Measurements from ENCODE around the gene CRB3. TPM values are rescaled to one million over a fixed set of nuclear protein-coding genes. Genes with fewer than 3 reads are reported as not detected.

Gene CRB3
- total and polyA plus RNA-seq, 4 donors = 0.38 to 13.9 TPM; not detected in 2

DNA sequence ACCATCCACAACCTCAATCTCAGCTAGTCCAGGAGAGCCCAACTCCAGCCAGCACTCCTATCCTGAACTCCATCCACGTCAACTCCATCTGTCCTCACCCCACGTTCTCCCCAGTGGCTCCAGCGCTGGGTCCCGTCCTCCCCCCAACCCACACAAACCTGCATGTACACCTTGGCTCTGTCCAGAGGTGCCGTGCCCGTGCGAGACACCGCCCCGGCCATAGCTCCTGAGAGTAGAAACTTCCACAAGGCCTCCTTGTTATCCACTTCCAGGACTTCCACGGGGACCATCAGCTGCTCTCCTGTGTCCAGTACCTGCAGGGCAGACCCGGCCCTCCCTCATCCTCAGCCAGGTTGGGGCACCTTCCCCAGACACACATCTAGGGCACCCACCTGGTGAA, 32.2 kb upstream of the CRB3 start:
- intact Hi-C loops (cut with DNase I) = no loop called here
- no peaks in the 10 kb centered on the region for H3K36me3 ChIP-seq (ENCODE audit: control insufficient read depth in 1 of 2, insufficient read depth in 2 of 2, low read length in 1 of 2)
- DNase-seq = no peak
- H3K4me1 ChIP-seq (ENCODE audit: control insufficient read depth in 1 of 2, insufficient read depth in 2 of 2, low read length in 2 of 2) = no peaks in the 10 kb centered on the region
- H3K27me3 ChIP-seq (ENCODE audit: control insufficient read depth in 1 of 2, insufficient read depth in 2 of 2, low read length in 1 of 2) = no peaks in the 10 kb centered on the region
- H3K4me3 ChIP-seq (ENCODE audit: low read length in 2 of 2) = no peak overlapping the region
- no peak overlapping the region for H3K27ac ChIP-seq (ENCODE audit: low read depth in 1 of 2, low read length in 2 of 2)
- no peaks in the 10 kb centered on the region for H3K9me3 ChIP-seq (ENCODE audit: control insufficient read depth, low read length)
- WGBS, 2 donors = 88 to 92% methylated on average over 11 of the region's 11 CpGs
- ATAC-seq (ENCODE audit: low FRiP score) = no peak

DNA sequence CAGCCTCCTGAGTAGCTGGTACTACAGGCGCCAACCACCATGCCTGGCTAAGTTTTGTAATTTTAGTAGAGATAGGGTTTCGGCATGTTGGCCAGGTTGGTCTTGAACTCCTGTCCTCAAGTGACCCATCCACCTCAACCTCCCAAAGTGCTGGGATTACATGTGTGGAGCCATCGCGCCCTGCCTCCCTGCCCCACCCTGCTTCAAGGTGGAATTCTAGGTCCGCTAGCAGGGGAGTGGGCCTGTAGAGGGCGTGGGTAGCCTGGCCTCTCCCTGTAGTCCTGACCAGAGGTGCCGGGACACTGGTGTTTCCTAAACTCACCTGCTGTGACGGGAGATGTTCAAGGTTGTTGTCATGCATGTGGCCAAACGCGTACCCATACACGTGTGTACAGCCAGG, 30.9 kb upstream of the CRB3 start:
- Histone ChIP-seq H3K27me3 (ENCODE audit: control insufficient read depth in 1 of 2, insufficient read depth in 2 of 2, low read length in 1 of 2) (no peaks in the 10 kb centered on the region), H3K27ac (ENCODE audit: low read depth in 1 of 2, low read length in 2 of 2) (no peak overlapping the region), H3K4me3 (ENCODE audit: low read length in 2 of 2) (no peak overlapping the region), H3K9me3 (ENCODE audit: control insufficient read depth, low read length) (no peaks in the 10 kb centered on the region), H3K36me3 (ENCODE audit: control insufficient read depth in 1 of 2, insufficient read depth in 2 of 2, low read length in 1 of 2) (no peaks in the 10 kb centered on the region), H3K4me1 (ENCODE audit: control insufficient read depth in 1 of 2, insufficient read depth in 2 of 2, low read length in 2 of 2) (no peaks in the 10 kb centered on the region)
- no peak for DNase-seq
- intact Hi-C loops (cut with DNase I) = no loop called here
- no peak for ATAC-seq (ENCODE audit: low FRiP score)
- 86 to 89% methylated on average over 11 of the region's 11 CpGs for WGBS, 2 donors

DNA sequence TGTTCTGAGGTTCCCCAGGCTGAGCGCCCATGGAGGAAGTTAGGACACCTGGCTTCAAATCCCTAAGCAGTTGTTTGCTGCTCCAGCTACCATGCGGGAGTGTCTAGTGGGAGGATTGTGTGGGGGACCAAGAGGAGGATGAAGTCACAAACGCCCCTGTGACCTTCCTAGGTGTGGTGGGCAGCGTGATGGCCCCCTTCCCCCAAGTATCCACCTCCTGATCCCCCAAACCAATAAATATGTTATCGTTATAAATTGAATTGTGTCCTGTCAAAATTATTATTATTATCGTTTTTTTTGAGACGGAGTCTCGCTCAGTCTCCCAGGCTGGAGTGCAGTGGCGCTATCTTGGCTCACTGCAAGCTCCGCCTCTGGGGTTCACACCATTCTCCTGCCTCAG, 30.4 kb upstream of the CRB3 start, which contains the start of gene SLC25A41:
SLC25A41 (minus strand) TSS at position 101 of the 400 bp plus-strand sequence; CDS start at position 31, 70 bp downstream.
- Histone ChIP-seq H3K27ac (ENCODE audit: low read depth in 1 of 2, low read length in 2 of 2) (no peak within 1 kb of the TSS), H3K9me3 (ENCODE audit: control insufficient read depth, low read length) (no peaks in the 10 kb centered on the region), H3K4me3 (ENCODE audit: low read length in 2 of 2) (no peak within 1 kb of the TSS), H3K4me1 (ENCODE audit: control insufficient read depth in 1 of 2, insufficient read depth in 2 of 2, low read length in 2 of 2) (no peaks in the 10 kb centered on the region), H3K27me3 (ENCODE audit: control insufficient read depth in 1 of 2, insufficient read depth in 2 of 2, low read length in 1 of 2) (no peaks in the 10 kb centered on the region), H3K36me3 (ENCODE audit: control insufficient read depth in 1 of 2, insufficient read depth in 2 of 2, low read length in 1 of 2) (no peaks in the 10 kb centered on the region)
- WGBS, 2 donors = 95% methylated on average over 10 of the region's 10 CpGs
- no peak for ATAC-seq (ENCODE audit: low FRiP score)
- intact Hi-C loops (cut with DNase I) = no loop called here
- no peak for DNase-seq

DNA sequence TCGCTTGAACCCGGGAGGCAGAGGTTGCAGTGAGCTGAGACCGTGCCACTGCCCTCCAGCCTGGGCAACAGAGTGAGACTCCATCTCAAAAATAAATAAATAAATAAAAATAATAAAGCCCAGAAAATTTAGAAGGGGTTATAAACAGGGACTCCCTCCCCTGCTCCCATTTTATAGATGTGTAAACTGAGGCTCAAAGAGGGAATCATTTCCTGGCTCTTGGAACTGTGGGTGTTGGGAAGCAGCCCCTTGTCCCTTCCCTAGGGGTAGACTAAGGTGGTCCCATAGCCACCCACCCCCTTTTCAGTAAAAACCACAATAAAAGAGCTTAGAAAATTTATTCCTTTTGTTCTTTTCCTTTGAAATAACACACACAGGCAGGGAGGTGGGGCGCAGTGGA, 24.3 kb upstream of the CRB3 start:
- H3K27ac ChIP-seq (ENCODE audit: low read depth in 1 of 2, low read length in 2 of 2) = no peak overlapping the region
- H3K4me3 ChIP-seq (ENCODE audit: low read length in 2 of 2) = no peak overlapping the region
- no peaks in the 10 kb centered on the region for H3K27me3 ChIP-seq (ENCODE audit: control insufficient read depth in 1 of 2, insufficient read depth in 2 of 2, low read length in 1 of 2)
- intact Hi-C loops (cut with DNase I) = no loop called here
- H3K4me1 ChIP-seq (ENCODE audit: control insufficient read depth in 1 of 2, insufficient read depth in 2 of 2, low read length in 2 of 2) = no peaks in the 10 kb centered on the region
- ATAC-seq (ENCODE audit: low FRiP score) (no peak), DNase-seq (no peak)
- no peaks in the 10 kb centered on the region for H3K9me3 ChIP-seq (ENCODE audit: control insufficient read depth, low read length)
- peaks cover 0 to 2% of the 10 kb centered on the region in 2 donors for H3K36me3 ChIP-seq (ENCODE audit: control insufficient read depth in 1 of 2, insufficient read depth in 2 of 2, low read length in 1 of 2)
- 83 to 85% methylated on average over 4 of the region's 4 CpGs for WGBS, 2 donors

DNA sequence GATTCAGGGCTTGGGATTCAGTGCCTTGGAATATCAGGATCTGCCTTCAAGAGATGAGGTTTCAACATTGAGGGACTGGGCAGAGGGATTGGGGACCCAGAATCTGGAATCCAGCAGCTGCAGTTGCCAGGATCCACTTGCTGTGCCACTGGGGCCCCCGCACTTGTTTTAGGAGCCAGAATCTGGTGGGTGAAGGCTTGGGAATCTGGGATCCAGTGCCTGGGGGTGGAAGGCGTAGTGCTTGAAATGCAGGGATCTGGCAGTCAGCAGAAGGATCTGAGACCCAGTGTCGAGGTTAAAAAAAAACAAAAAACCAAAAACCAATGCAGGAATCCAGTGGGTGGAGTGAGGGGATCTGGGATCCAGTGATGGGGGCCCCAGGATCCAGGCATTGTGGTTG, 23.2 kb upstream of the CRB3 start:
- no peak overlapping the region for H3K27ac ChIP-seq (ENCODE audit: low read depth in 1 of 2, low read length in 2 of 2)
- no peaks in the 10 kb centered on the region for H3K4me1 ChIP-seq (ENCODE audit: control insufficient read depth in 1 of 2, insufficient read depth in 2 of 2, low read length in 2 of 2)
- DNase-seq (no peak), ATAC-seq (ENCODE audit: low FRiP score) (no peak)
- WGBS, 2 donors = 85 to 96% methylated on average over 3 of the region's 3 CpGs
- H3K36me3 ChIP-seq (ENCODE audit: control insufficient read depth in 1 of 2, insufficient read depth in 2 of 2, low read length in 1 of 2) = peaks cover 0 to 2% of the 10 kb centered on the region in 2 donors
- no peak overlapping the region for H3K4me3 ChIP-seq (ENCODE audit: low read length in 2 of 2)
- no peaks in the 10 kb centered on the region for H3K9me3 ChIP-seq (ENCODE audit: control insufficient read depth, low read length)
- H3K27me3 ChIP-seq (ENCODE audit: control insufficient read depth in 1 of 2, insufficient read depth in 2 of 2, low read length in 1 of 2) = no peaks in the 10 kb centered on the region
- intact Hi-C loops (cut with DNase I) = no loop called here

- H3K36me3 ChIP-seq (ENCODE audit: control insufficient read depth in 1 of 2, insufficient read depth in 2 of 2, low read length in 1 of 2) = peaks cover 0 to 2% of the 10 kb centered on the region in 2 donors
- intact Hi-C loops (cut with DNase I) = no loop called here
- H3K4me1 ChIP-seq (ENCODE audit: control insufficient read depth in 1 of 2, insufficient read depth in 2 of 2, low read length in 2 of 2) = no peaks in the 10 kb centered on the region
- no peak overlapping the region for H3K4me3 ChIP-seq (ENCODE audit: low read length in 2 of 2)
- WGBS, 2 donors = 84 to 93% methylated on average over 13 of the region's 13 CpGs
- H3K9me3 ChIP-seq (ENCODE audit: control insufficient read depth, low read length) = no peaks in the 10 kb centered on the region
- DNase-seq (no peak), ATAC-seq (ENCODE audit: low FRiP score) (no peak)
- no peak overlapping the region for H3K27ac ChIP-seq (ENCODE audit: low read depth in 1 of 2, low read length in 2 of 2)
- H3K27me3 ChIP-seq (ENCODE audit: control insufficient read depth in 1 of 2, insufficient read depth in 2 of 2, low read length in 1 of 2) = no peaks in the 10 kb centered on the region
Measured at GRCh38 chr19:6442087-6442688, 21.9 kb upstream of the CRB3 start.

DNA sequence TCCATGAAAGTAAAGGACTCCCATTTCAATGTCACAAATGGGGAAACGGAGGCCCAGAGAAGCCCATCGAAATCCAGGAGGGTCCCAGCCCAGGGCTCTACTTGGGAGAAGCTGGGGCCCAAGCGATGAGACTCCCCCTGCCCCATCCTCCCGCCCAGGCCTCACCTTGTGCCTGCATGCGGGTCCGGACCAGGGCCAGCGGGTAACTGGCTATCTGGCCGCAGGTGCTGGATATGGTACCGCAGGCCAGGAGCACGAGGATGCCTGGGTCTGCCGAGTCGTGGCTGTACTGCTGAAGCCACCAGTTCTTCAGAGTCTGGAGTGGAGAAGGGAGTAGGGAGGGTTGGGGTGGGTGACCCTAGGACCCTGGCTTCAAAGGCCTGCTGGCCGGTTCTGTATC, 20.1 kb upstream of the CRB3 start:
- H3K27ac ChIP-seq (ENCODE audit: low read depth in 1 of 2, low read length in 2 of 2) = no peak overlapping the region
- intact Hi-C loops (cut with DNase I) = no loop called here
- no peaks in the 10 kb centered on the region for H3K27me3 ChIP-seq (ENCODE audit: control insufficient read depth in 1 of 2, insufficient read depth in 2 of 2, low read length in 1 of 2)
- ATAC-seq (ENCODE audit: low FRiP score) = no peak
- H3K4me1 ChIP-seq (ENCODE audit: control insufficient read depth in 1 of 2, insufficient read depth in 2 of 2, low read length in 2 of 2) = no peaks in the 10 kb centered on the region
- H3K36me3 ChIP-seq (ENCODE audit: control insufficient read depth in 1 of 2, insufficient read depth in 2 of 2, low read length in 1 of 2) = peaks cover 0 to 4% of the 10 kb centered on the region in 2 donors
- H3K4me3 ChIP-seq (ENCODE audit: low read length in 2 of 2) = no peak overlapping the region
- WGBS, 2 donors = 90 to 92% methylated on average over 13 of the region's 13 CpGs
- H3K9me3 ChIP-seq (ENCODE audit: control insufficient read depth, low read length) = no peaks in the 10 kb centered on the region
- DNase-seq = no peak

GRCh38 chr19:6446452-6446851, 17.6 kb upstream of the CRB3 start:
- Histone ChIP-seq H3K4me1 (ENCODE audit: control insufficient read depth in 1 of 2, insufficient read depth in 2 of 2, low read length in 2 of 2) (no peaks in the 10 kb centered on the region), H3K36me3 (ENCODE audit: control insufficient read depth in 1 of 2, insufficient read depth in 2 of 2, low read length in 1 of 2) (peaks cover 0 to 4% of the 10 kb centered on the region in 2 donors), H3K9me3 (ENCODE audit: control insufficient read depth, low read length) (no peaks in the 10 kb centered on the region), H3K27me3 (ENCODE audit: control insufficient read depth in 1 of 2, insufficient read depth in 2 of 2, low read length in 1 of 2) (no peaks in the 10 kb centered on the region), H3K4me3 (ENCODE audit: low read length in 2 of 2) (no peak overlapping the region), H3K27ac (ENCODE audit: low read depth in 1 of 2, low read length in 2 of 2) (no peak overlapping the region)
- intact Hi-C loops (cut with DNase I) = no loop called here
- 94 to 95% methylated on average over 3 of the region's 3 CpGs for WGBS, 2 donors
- DNase-seq (no peak), ATAC-seq (ENCODE audit: low FRiP score) (no peak)

- no peaks in the 10 kb centered on the region for H3K4me1 ChIP-seq (ENCODE audit: control insufficient read depth in 1 of 2, insufficient read depth in 2 of 2, low read length in 2 of 2)
- DNase-seq (no peak), ATAC-seq (ENCODE audit: low FRiP score) (no peak)
- H3K27me3 ChIP-seq (ENCODE audit: control insufficient read depth in 1 of 2, insufficient read depth in 2 of 2, low read length in 1 of 2) = no peaks in the 10 kb centered on the region
- H3K27ac ChIP-seq (ENCODE audit: low read depth in 1 of 2, low read length in 2 of 2) = no peak overlapping the region
- H3K4me3 ChIP-seq (ENCODE audit: low read length in 2 of 2) = no peak overlapping the region
- H3K36me3 ChIP-seq (ENCODE audit: control insufficient read depth in 1 of 2, insufficient read depth in 2 of 2, low read length in 1 of 2) = peaks cover 0 to 6% of the 10 kb centered on the region in 2 donors
- intact Hi-C loops (cut with DNase I) = no loop called here
- no peaks in the 10 kb centered on the region for H3K9me3 ChIP-seq (ENCODE audit: control insufficient read depth, low read length)
- 92 to 94% methylated on average over 3 of the region's 3 CpGs for WGBS, 2 donors
Measured at GRCh38 chr19:6448045-6448444, 16.0 kb upstream of the CRB3 start.

Measured in aorta (tissue), 5 donors.